ENCODE results near the gene MRPL40. TPM values are rescaled to one million over a fixed set of nuclear protein-coding genes. Genes with fewer than 3 reads are reported as not detected.

MRPL40 gene
- total and polyA plus RNA-seq, 2 donors (not counting 1 experiment from before 2014, with no cell fraction given), result 44.4 to 44.8 TPM

DNA sequence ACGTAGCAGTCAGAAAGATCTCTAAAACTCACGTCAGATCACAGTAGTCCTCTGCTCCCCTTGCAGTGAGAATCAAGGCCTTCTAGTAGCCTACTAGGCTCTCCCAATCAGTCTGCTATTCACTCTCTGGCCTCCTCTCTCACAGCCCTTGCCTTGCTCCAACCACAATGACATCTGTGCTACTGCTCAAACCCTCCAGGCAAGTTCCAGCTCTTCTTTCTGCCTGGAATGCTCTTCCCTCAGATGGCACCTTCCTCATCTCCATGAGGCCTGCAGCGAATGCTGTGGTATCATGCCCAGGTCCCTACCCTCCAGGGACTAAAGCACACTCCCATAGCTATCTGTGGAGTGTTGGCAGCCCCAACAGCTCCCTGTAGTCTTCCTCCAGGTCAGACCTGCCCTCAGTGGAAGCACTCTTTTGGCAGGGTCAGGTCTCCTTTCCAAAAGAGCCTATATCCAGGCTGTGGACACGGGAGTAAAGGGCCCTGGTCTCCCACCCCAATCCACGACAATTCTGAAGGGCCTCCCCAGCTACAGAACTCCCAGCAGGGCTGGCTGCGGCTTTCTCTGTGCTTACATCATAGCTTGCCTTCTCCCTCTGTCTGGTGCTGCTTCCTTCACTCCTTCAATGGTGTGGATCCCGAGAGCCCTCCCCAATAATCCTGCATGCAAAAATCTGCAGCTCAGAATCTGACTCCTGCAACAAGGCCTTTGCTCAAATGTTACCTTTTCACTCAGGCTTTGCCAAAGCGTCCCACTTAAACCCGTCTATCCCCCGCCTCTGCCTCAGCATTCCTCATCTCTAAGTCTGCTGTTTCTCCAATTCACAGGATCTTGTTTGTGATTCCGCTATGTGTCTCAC is 9.7 kb upstream of the MRPL40 start:
- TF ChIP-seq, protein P1, sequence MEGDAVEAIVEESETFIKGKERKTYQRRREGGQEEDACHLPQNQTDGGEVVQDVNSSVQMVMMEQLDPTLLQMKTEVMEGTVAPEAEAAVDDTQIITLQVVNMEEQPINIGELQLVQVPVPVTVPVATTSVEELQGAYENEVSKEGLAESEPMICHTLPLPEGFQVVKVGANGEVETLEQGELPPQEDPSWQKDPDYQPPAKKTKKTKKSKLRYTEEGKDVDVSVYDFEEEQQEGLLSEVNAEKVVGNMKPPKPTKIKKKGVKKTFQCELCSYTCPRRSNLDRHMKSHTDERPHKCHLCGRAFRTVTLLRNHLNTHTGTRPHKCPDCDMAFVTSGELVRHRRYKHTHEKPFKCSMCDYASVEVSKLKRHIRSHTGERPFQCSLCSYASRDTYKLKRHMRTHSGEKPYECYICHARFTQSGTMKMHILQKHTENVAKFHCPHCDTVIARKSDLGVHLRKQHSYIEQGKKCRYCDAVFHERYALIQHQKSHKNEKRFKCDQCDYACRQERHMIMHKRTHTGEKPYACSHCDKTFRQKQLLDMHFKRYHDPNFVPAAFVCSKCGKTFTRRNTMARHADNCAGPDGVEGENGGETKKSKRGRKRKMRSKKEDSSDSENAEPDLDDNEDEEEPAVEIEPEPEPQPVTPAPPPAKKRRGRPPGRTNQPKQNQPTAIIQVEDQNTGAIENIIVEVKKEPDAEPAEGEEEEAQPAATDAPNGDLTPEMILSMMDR (conservative IDR thresholded peaks at IDR 0.05 in 1 of 2, IDR thresholded peaks at IDR 0.05 in 1 of 2; ENCODE audit: low read depth in 1 of 2, low read length in 2 of 2), result no peak
- no peak for TF ChIP-seq EZH2 (IDR thresholded peaks at IDR 0.05; ENCODE audit: low read length, missing control alignments)
- H3K9ac ChIP-seq (ENCODE audit: insufficient read depth, low read length), result no peak overlapping the region
- no peak overlapping the region for H3K27ac ChIP-seq (ENCODE audit: insufficient read depth, low read length)
- H3K4me1 ChIP-seq (ENCODE audit: control insufficient read depth, extremely low read depth, insufficient read depth, low read length), result no peaks in the 10 kb centered on the region
- peaks cover 81% of the 10 kb centered on the region for H3K79me2 ChIP-seq (ENCODE audit: control insufficient read depth, insufficient read depth, low read length)
- H3K9me3 ChIP-seq (ENCODE audit: control insufficient read depth, insufficient read depth, low read depth, low read length), result no peaks in the 10 kb centered on the region
- no peaks in the 10 kb centered on the region for H3K36me3 ChIP-seq (ENCODE audit: control insufficient read depth, insufficient read depth, low read length)
- DNase-seq (ENCODE audit: low read depth in 2 of 2), result no peak
- no peak overlapping the region for H3K4me2 ChIP-seq (ENCODE audit: extremely low read depth, insufficient read depth, low read length)
- no peaks in the 10 kb centered on the region for H3K27me3 ChIP-seq (ENCODE audit: control insufficient read depth, insufficient read depth, low read length)
- H2AFZ ChIP-seq (ENCODE audit: low read length), result no peak overlapping the region
- H3K4me3 ChIP-seq (replicated peaks in 1 of 4; ENCODE audit: control extremely low read depth in 1 of 4, insufficient read depth in 1 of 4, low read depth in 3 of 4, low read length in 4 of 4), result no peak overlapping the region
- peaks cover 2% of the 10 kb centered on the region for H4K20me1 ChIP-seq (ENCODE audit: control insufficient read depth, extremely low read depth, insufficient read depth, low read length)

DNA sequence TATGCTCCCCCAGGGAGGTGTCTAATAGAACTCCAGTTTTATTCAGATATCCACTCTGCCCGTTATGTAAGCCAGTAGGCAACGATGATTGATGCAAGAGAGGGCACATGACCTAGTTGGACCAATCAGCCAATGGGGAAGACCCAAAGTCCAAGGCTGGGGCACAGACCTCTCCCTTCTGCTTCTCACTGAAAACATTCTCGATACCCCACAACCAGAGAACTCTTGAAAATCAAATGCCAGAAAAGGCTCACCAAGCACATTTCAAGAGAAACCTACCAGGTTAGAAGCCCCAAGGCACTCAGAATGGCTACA is 8.2 kb upstream of the MRPL40 start:
- Histone ChIP-seq H2AFZ (ENCODE audit: low read length) (no peak overlapping the region), H3K79me2 (ENCODE audit: control insufficient read depth, insufficient read depth, low read length) (peaks cover 86% of the 10 kb centered on the region), H4K20me1 (ENCODE audit: control insufficient read depth, extremely low read depth, insufficient read depth, low read length) (peaks cover 2% of the 10 kb centered on the region), H3K4me2 (ENCODE audit: extremely low read depth, insufficient read depth, low read length) (no peak overlapping the region), H3K36me3 (ENCODE audit: control insufficient read depth, insufficient read depth, low read length) (no peaks in the 10 kb centered on the region), H3K27ac (ENCODE audit: insufficient read depth, low read length) (no peak overlapping the region), H3K27me3 (ENCODE audit: control insufficient read depth, insufficient read depth, low read length) (no peaks in the 10 kb centered on the region), H3K9me3 (ENCODE audit: control insufficient read depth, insufficient read depth, low read depth, low read length) (no peaks in the 10 kb centered on the region), H3K9ac (ENCODE audit: insufficient read depth, low read length) (no peak overlapping the region), H3K4me3 (replicated peaks in 1 of 4; ENCODE audit: control extremely low read depth in 1 of 4, insufficient read depth in 1 of 4, low read depth in 3 of 4, low read length in 4 of 4) (no peak overlapping the region), H3K4me1 (ENCODE audit: control insufficient read depth, extremely low read depth, insufficient read depth, low read length) (no peaks in the 10 kb centered on the region)
- no peak for DNase-seq (ENCODE audit: low read depth in 2 of 2)
- TF ChIP-seq EZH2 (IDR thresholded peaks at IDR 0.05; ENCODE audit: low read length, missing control alignments), result no peak
- TF ChIP-seq, protein P1 (conservative IDR thresholded peaks at IDR 0.05 in 1 of 2, IDR thresholded peaks at IDR 0.05 in 1 of 2; ENCODE audit: low read depth in 1 of 2, low read length in 2 of 2), result no peak

DNA sequence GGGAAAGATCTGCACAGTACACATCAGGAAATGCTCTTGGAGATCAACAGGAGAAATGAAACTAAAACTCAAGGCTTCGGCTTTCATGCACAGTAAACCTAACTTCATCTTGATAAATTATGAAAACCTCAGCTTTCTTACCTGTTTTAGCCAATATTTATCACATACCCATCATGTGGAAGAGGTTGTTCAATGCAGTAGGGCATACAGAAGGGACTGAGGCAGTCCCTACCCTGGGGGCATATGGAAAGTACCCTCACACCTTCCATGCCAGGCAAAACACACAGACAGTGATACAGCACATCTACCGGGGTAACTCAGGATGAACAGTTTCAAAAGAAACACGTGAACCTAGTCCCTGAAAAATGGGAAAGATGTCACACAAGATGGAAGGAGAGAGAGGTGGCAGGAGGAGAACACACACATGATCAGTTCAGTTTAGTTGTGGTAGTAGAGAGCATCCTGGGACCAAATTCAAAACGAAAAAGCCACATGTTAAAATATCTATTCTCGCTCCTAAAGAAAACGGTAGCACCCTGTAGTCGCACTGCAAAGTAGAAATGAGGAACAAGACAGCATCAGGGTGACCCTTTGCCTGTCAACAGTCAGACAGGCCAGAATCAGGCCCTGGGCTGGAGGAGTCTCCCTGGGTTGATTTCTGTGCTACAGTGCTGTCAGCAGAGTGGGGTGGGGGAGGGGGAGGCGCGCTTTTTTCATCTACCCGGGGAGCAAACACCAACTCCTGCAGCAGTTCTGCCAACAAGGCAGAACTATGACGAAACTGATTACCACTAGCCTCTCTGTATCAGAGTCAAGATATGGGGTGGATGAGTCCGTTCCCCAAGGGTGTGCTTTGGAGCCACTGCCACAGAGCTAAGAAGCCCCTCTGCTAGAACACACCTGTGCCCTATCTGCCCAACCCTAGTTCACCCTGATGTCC is 2.1 kb upstream of the MRPL40 start:
- no peak for TF ChIP-seq EZH2 (IDR thresholded peaks at IDR 0.05; ENCODE audit: low read length, missing control alignments)
- TF ChIP-seq, protein P1 (conservative IDR thresholded peaks at IDR 0.05 in 1 of 2, IDR thresholded peaks at IDR 0.05 in 1 of 2; ENCODE audit: low read depth in 1 of 2, low read length in 2 of 2), result no peak
- H3K9ac ChIP-seq (ENCODE audit: insufficient read depth, low read length), result peak overlapping the region; percentile 84
- peaks cover 2% of the 10 kb centered on the region for H3K36me3 ChIP-seq (ENCODE audit: control insufficient read depth, insufficient read depth, low read length)
- H3K4me1 ChIP-seq (ENCODE audit: control insufficient read depth, extremely low read depth, insufficient read depth, low read length), result peaks cover 5% of the 10 kb centered on the region
- peaks cover 1% of the 10 kb centered on the region for H4K20me1 ChIP-seq (ENCODE audit: control insufficient read depth, extremely low read depth, insufficient read depth, low read length)
- H3K4me2 ChIP-seq (ENCODE audit: extremely low read depth, insufficient read depth, low read length), result peak overlapping the region; percentile 100
- peak; percentile 78 to 80 for DNase-seq (ENCODE audit: low read depth in 2 of 2)
- peaks cover 54% of the 10 kb centered on the region for H3K79me2 ChIP-seq (ENCODE audit: control insufficient read depth, insufficient read depth, low read length)
- no peak overlapping the region for H2AFZ ChIP-seq (ENCODE audit: low read length)
- H3K9me3 ChIP-seq (ENCODE audit: control insufficient read depth, insufficient read depth, low read depth, low read length), result no peaks in the 10 kb centered on the region
- peak overlapping the region; percentile 84 to 91 (median 88) for H3K4me3 ChIP-seq (replicated peaks in 1 of 4; ENCODE audit: control extremely low read depth in 1 of 4, insufficient read depth in 1 of 4, low read depth in 3 of 4, low read length in 4 of 4)
- H3K27ac ChIP-seq (ENCODE audit: insufficient read depth, low read length), result peak overlapping the region; percentile 89
- no peaks in the 10 kb centered on the region for H3K27me3 ChIP-seq (ENCODE audit: control insufficient read depth, insufficient read depth, low read length)
